Activated CD4-positive, alpha-beta T cell treated with anti-CD3 and anti-CD28 coated beads for 48 hours (primary cell): ENCODE measurements around the gene MRPL10.

Experiments used
- DNase-seq: peaks from one replicate; pipeline ENCODE4 v3.0.0-alpha.2; 2020

Gene MRPL10

DNA sequence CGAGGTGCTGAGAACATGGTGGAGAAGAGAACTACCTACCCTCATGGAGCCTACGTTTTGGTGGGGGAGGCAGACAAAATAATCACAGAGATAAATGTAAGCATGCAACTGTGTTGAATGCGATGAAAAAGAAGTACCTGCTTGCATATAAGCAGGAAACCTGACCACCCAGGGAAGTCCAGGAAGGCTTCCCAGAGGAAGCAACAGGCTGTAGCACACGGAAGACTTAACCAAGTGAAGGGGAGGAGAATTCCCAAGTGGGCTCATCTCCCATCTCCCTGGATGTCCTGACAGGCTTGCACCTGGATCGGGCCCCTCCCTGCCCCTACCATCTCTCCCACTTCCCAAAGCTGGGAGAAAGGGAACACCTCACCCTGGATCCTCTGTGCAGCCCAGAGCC lies 7.7 kb upstream of the MRPL10 start:
- no peak for DNase-seq

DNA sequence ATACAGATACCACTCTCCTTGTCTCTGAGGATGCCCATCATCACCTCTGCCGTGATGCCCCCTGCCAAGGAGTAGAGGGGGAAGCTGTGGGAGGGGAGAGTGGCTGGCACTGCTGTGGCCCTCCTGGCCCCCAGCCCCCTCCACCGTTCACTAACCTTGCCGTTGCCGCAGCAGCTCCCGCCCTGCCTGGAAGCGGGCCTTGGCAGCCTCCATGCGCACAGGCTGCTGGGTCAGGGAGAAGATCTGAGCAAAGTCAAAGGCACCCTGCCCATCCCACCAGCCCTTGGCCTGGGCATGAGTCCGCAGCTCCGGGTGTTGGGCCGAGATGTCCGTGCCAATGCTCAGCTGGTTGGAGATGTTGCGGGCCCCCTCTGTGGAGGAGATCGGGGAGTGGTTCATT lies 7.3 kb upstream of the MRPL10 start:
- DNase-seq, result no peak

DNA sequence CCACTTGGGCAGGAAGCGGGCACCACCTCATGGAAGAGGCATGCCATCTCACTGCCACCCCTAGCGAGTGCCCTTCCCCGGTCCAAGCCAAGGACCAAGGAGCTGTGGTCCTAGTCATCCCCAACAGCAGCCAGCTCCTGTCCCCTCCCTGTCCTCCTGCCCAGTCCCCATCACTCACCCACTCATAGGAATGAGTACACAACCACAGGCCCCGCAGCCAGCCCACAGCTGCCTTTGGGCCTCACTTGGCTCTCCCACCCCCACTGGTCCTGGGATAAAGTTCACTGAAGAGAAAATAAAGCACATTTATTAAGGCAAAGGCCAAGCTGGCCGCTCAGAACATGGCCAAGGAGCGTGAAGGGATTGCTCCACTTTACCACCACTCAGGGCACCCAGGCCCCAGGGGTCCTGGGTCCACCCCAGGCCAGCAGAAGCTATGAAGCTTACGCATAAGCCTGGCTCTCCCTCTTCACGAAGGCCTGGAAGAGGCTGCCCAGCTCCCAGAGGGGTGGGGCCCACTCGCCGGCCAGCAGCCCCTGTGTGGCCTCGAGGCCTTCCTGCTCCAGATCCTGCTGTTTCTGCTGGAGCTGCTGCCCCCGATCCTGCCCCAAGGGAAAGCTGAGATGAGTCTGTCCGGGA lies 6.2 kb upstream of the MRPL10 start:
- no peak for DNase-seq

DNA sequence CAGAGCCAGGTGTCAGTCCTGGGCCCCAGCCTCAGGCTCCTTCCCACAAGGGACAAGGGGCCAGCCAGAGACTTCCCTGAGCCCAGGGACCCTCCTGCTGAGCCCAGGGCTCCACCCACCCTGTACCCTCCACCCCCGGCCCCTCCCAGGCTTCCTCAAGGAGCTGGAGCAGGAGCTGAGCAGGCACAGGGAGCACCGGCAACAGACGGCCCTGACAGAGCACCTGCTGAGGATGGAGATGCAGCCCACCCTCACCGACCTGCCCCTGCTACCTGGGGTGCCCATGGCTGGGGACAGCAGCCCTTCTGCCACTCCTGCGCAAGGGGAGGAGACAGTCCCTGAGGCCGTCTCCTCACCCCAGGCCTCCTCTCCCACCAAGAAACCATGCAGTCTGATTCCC lies 5.3 kb upstream of the MRPL10 start:
- no peak for DNase-seq

DNA sequence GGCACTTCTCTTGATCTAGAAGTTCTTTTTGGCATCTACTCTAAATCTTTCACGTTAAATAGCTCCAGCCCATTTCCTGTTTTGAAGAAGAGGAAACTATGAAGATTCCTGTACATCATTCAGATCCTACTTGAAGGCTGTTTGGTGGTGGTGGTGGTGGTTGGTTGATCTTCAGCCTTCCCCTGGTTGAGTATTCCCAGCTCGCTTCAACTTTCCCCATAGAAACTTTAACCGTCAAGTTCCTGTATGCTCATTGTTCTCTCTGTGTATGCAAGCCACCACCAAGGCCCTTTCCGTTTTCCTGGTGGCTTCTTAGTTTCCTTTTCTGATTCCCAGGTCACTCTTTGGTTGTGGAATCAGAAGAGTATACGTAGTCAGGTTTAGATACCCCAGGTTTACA lies 3.4 kb upstream of the MRPL10 start:
- no peak for DNase-seq

DNA sequence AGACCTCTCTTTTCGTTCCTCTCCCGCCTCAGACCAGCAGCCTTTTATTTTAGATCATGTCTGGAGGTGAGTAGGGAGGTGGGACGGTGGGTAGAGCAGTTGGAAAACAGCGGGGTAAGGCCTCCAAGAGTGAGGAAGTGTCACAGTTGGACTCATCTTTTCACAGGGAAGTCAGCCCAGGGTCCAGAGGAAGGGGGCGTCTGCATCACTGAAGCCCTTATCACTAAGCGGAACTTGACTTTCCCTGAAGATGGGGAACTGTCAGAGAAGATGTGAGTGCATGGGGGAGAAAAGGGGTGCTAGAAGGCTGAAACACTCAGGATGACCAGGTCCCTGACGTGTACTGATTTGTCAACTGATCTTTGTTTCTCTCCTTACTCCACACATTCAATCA lies 590 bp upstream of the MRPL10 start:
- no peak for DNase-seq

DNA sequence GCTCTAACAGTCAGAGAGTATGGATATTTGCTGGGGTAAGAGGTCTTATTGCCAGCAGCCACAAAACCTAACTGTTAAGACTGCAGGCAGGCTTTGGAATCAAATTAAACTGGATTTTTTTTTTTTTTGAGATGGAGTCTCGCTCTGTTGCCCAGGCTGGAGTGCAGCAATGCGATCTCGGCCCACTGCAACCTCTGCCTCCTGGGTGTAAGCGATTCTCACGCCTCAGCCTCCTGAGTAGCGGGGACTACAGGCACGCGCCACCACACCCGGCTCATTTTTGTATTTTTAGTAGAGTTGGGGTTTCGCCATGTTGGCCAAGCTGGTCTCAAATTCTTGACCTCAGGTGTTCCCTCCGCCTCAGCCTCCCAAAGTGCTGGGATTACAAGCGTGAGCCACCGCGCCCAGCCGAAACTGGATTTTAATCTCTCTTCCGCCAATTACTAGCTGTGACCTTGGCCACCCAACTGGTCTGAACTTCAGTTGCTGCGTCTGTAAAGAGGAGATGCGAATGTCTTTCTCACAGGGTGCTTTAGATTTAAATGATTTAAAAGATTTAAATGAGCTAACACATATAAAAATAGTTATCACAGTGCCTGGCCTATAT lies 842 bp downstream of the MRPL10 start:
- DNase-seq, result no peak

DNA sequence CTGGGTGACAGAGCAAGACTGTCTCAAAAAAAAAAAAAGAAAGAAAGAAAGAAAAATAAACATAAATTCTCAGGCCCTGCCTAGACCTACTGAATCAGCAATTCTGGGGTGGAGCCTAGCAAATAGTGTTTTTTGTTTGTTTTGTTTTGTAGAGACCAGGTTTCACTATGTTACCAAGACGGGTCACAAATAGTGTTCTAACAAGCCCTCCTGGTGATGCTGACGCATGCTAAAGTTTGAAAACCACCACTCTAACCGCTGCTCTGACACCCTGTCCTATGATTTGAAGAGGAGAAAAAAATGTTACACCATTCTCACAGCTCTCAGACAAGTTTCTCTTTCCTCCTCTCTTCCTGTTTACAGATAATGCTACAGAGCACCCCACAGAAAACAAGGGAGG lies 1.5 kb downstream of the MRPL10 start:
- no peak for DNase-seq

DNA sequence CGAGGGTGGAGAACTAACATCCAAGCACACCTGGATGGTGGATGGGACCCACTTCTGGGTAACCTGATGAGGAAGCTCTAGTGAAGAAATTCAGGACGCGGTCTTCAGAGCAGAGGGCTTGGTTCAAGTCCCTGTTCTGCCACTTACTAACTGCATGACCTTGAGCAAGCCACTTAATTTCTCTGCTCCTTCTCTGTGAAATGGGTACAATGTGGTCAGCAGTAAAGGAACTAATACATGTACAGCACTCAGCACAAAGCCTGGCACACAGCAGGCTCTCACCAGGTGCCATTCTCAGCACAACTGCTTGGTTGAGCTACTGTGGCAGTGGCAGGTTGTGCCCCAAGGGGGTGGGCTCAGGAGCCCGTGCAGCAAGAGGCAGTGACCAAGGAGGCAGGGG lies 7.8 kb downstream of the MRPL10 start:
- DNase-seq, result no peak

DNA sequence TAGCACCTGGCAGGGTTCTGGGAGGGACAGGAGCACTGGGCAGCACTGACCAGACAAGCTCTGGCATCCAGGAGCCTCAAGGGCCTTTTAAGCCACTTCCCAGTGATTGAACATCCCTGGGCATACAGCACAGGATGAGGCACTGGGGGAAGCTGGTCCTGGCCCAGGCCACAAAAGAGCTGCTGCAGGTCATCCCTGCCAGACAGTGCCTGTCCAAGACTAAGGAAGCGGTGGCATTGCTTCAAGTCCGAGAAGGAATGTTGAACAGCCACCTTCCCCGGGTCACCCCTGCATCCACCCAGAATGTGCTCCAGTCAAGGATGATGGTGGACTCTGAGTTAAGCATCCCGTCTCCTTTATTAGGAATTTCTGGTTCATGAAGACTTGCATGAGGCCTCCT lies 8.6 kb downstream of the MRPL10 start:
- no peak for DNase-seq

DNA sequence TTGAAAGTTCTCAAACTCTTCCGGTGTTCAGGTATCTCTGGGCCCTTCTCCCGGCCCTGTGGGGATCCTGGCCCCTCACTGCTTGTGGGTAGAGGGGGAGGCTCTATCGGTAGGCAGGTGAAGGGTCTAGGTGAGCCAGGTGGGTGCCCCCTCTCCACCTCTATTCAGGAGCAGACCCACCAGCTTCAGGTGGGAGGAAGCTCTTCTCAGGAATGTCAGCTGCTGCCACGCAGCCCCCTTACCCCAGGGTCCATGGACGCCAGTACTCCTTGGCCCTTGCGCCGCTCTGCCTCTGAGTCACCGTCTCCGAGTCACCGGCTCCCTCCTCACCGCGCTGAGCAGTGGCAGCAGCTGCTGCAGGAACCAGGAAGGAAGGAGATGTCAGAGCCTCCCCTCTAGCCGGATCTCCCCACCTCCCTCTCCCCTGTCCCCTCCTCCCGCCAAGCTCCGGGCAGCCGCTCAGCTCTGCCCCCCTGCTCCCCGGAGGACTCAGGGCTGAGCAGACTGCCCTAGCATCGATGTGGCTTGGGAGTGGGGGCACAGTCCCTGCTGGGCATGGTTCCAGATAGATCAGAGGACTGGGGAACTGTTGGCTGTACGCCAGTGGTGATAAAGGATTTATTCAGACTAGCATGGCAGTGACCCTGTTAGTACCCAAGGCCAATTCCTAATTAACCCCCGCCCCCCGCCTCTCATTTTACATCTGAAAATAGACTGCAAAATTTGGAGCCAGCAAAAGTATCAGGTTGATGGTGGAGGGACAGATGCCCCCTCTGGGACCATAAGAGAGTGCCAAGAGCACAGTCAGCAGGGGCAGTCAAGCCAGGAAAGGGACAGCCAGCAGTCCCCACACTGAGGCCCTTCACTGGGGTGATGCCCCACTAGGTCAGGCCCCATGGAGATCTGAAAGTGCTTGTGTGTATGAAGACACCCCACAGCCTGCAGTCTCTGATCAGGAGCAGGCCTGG lies 9.6 kb downstream of the MRPL10 start, which contains the start of gene OSBPL7:
OSBPL7 (minus strand) TSS at position 371 of the 968 bp plus-strand sequence. CDS start 1,516 bp downstream, outside the sequence.
- DNase-seq, result peak; percentile 81

DNA sequence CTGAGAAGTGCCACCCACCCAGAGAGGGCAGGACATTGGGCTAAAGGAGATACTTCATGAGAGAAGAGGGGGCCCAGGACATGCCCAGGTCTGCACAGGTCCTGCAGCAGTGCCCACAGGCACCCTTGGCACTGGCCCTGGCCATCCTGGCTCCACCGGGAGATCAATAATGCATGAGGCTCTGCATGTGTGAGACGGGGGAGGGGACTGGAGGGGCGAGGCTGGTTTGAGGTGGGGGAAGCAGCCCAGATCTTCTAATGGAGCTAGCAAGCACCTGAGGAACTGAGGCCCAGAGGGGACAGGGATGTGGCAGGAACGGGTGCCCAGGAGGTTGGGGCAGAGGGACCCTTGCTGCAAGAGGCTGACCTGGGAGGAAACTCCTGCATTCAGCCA lies 10.3 kb downstream of the MRPL10 start:
- no peak for DNase-seq

DNA sequence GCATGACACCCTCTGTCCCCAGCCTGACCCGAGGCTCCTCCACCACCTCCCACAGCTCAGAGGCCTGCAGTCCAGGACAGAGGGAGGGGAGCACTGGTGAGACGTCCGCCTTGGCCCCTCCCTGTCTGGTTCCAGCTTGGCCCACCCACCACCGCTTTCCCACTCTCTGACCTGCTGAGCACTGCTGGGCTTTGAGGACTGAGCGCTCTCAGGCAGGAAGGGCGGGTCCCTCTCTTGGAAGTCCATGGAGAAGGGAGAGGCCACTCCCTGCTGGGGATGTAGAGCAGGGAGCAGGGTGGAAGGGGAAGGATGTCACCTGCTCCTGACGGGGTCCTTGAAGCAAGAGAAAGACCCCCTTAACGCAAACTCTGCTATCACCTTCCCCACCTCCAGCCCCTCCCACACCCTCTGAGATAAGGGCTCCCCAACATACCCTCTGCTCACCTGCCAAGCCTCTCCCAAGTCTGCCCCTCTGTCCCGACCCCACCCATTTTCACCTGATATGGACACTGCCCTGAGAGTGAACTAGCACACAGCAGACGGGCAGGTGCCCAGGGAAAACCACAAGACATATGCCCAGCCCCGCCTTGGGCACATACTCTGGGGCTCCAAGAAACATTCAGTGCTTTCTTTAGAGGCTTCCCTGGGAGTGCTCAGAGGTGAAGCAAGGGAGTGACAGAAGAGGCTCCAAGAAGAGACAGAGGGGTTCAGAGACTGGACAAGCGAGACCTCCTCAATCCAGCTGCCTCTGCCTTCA lies 11.1 kb downstream of the MRPL10 start:
- no peak for DNase-seq

DNA sequence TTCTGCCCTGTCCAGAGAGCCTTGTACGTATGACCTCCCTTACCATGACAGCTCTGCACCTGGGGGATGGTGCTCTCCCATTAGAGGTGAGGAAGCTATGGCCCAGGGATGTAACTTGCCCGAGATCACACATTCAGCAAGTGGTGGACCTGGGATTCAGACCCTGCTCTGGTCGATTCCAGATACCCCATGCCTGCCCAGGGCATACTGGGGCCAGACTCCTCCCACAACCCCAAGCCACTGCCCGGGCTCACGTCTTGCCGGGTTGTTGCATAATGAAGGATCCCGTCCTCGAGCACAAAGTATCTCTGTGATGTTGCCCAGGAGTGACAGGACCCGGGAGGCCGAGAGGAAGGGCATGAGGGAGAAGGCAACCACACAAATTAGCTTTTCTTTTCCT lies 11.9 kb downstream of the MRPL10 start:
- DNase-seq, result no peak

DNA sequence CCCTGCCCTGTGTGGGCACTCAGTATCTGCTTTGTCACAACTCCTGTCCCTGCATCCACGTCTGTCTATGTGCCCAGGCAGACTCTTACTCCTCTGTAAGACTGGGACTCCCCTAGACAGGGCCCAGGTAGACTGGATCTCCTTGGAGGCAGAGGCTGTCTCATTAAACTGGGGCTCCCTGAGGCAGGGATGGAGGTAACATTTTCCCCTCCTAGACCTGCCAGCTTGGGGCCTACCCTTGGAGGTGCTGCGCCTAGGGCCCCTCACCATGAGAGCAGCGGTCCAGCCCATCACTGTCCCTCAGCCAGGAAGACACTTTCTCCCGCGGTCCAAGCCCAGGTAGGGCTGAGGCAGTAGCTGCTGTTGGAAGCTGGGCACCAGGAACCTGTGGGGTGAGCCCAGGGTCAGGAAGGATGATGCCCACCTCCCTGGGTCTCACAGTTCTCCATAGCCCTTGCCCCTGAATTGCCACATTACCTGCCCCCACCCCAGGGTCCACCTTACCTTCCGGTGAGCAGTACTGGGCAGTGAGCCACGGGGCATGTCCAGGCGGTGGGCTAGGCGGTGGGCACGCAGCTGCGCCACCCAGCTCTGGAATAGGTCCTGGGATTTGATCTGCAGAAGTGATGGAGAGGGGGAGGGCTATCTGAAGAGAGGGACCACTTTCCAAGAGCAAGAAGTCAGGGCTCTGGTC lies 13.2 kb downstream of the MRPL10 start:
- no peak for DNase-seq

DNA sequence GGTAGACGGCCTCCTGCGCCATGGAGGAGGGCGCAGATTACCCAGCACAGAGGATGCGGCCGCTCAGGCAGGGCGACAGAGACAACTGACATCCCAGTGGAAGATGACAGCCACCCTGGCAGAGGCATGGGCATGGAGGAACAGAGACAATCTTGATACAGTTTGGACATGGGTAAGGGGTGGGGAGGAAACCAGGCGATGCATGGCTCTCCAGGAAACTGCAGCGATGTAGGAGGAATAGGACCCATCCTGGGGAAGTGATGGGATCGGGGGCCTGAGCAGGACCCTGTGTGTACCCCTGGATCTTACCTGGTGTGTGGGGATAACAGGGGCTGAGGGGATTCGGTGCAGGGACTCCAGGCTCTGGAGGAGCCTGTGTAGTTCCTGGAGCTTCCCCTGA lies 14.4 kb downstream of the MRPL10 start:
- DNase-seq, result no peak

DNA sequence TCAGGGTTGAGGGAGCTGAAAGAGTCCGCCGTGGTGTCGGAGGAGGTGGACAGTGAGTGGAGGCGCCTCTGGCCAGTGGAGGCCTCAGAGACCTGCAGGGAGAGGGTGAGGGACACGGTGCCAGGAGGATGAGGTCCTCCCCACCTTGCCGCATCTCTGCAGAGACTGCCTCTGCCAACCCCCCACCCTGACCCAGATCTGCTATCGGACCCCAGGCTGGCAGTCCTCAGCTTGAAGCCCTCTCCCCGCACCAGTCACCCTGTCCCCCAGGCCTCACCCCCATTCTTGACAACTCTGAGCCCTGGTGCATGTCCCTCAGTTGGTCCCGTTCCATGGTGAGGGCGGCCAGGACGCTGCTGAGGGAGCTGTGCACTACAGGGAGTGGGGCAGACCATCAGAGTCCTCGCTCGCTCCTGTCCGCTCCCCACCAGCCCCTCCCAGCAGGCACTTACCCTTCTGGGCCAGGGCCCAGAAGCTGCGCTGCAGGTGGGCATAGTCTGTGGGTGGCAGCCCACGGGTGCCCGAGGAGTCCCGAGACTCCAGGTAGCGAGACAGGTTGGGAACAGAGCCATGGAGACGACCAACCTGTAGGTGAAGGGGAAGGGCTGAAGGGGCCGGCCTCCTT lies 15.1 kb downstream of the MRPL10 start:
- DNase-seq, result no peak

DNA sequence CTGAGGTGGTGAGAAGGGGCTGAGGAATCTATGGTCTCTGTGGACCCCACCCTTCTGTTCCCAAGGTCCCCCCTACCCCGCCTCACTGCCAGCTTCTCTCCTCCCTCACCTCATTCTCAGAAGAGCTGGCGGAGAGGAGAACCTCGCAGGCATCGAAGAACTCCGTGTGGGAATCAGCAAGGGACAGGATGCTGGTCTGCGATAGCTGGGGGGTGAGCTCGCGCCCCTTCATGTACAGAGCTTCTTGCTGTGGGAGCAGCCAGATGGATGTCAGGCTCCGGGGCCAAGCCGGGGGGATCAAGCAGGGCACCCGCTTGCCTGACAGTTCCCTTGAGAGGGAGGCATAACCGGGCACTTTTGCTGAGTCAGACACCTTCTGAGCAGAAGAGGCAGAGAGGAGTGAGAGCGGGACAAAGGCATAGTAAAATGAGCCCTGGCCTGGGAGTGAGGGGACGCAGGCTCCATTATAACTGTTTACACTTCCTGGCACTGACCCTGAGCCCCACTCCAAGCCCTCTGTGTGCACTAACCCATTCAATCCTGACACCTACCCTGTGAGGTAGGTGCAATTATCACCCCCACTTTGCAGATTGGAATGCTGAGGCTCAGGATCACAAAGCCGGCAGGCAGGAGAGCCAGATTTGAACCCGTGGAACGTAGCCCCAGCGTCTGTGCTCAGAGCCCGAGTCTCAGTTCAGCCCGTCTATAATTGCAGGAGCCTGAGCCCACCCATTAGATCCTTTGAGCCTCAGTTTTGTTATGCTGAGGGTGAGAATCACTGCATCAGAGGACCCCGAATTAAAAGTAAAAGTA lies 16.0 kb downstream of the MRPL10 start:
- no peak for DNase-seq

DNA sequence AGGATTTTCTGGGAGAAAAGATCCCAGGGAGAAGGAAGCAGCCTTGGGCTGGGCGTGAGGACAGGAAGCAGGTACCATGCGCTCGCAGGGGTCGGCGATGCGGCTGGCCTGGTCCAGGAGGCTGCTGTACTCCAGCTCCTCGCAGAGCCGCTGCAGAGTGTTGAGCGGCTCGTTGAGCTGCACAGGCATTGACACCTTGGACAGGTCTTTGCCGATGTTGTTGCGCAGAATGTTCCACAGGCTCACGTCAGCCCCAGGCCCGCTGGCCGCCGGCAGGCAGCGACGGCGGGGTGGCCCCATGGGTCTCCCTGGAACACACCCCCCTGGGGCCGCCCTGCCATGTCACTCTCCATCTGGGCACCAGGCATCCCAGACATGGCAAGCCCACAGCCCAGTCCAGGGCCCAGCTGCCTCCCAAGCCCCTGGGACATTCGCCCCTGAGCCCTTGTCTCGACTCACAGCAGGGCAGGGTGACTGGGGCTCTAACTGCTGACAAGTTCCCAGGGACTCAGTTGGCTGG lies 17.8 kb downstream of the MRPL10 start:
- DNase-seq, result no peak

DNA sequence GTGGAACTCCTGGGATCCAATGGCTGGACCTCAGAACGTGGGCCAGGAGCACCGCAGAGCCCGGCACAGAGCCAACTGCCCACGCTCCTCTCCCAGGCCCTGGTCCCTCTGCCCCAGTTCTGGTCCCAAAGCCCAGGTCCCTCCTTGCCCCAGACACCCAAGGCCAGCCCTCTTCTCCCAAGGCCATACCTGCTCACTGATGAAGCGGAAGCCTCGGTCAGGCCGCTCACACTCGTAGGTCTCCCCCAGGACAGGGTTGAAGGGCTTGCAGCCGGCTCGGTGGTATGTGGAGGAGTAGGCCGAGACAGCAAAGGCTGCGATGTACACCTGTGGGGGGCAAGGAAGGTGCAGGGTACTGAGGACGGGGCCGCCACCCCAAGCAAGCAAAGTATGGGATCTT lies 18.3 kb downstream of the MRPL10 start:
- no peak for DNase-seq
